ENCODE results near the gene PIM1. TPM values are rescaled to one million over a fixed set of nuclear protein-coding genes. Genes with fewer than 3 reads are reported as not detected.

Gene PIM1
- total and polyA plus RNA-seq, 9 of the 15 experiments (the other 6 are each of a cell fraction or from before 2014, with no cell fraction given): 19.0 to 789 (median 212) TPM

DNA sequence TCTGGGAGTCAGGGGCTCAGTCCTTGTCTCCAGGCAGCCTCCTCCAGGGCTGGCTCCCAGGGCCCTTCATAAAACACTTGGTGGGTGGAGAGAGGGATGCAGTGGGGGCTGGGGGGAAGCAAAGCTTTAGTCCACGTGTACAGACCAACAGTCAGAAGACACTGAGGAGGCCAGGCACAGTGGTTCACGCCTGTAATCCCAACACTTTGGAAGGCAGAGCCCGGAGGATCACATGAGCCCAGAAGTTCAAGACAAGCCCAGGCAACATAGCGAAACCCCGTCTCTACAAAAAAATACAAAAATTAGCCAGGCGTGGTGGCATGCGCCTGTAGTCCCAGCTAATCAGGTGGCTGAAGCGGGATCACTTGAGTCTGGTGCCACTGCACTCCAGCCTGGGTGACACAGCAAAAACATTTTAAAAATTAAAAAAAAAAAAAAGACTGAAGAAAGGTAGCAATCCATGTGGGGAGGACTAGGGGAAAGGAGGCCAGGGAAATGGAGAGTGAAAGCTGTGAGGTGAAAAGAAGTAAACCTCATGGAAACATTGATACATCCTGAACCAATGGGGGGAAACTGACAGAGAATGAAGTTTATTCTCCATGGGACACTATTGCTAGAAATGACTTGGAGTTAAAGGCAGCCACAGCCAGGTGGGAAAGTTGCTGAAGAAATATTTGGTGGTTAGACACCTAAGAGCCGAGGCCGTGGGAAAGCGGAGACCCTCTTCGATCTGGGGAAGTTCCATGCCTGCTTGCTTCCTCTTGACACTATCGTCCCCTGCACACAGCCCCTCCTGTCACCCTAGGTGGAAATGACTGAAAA lies 35.4 kb downstream of the PIM1 start (continued):
- TF ChIP-seq TEAD1 (CRISPR knock-in tag; IDR thresholded peaks at IDR 0.05) (no peak), SREBF1 (IDR thresholded peaks at IDR 0.05; ENCODE audit: borderline replicate concordance, low read depth, low read length) (no peak), POLR2H (tag; IDR thresholded peaks at IDR 0.05; ENCODE audit: low read depth) (no peak), BACH1 (tag; IDR thresholded peaks at IDR 0.05) (peak; percentile 56; the same call in 1 of the 2 replicates), RBFOX2 (IDR thresholded peaks at IDR 0.05; ENCODE audit: low read depth, low read length) (peak; percentile 6; the same call in 1 of the 2 replicates), TOE1 (IDR thresholded peaks at IDR 0.05; ENCODE audit: borderline replicate concordance) (no peak), TOE1 (CRISPR knock-in tag; IDR thresholded peaks at IDR 0.05; ENCODE audit: borderline replicate concordance, low read depth) (no peak), ZNF668 (CRISPR knock-in tag; IDR thresholded peaks at IDR 0.05) (peak; percentile 24; the same call in 1 of the 2 replicates), ZNF589 (CRISPR knock-in tag; IDR thresholded peaks at IDR 0.05; ENCODE audit: low read depth) (peak; percentile 62; the same call in 1 of the 2 replicates), ZNF76 (CRISPR knock-in tag; IDR thresholded peaks at IDR 0.05; ENCODE audit: borderline replicate concordance) (no peak), BHLHE40 (IDR thresholded peaks at IDR 0.05; ENCODE audit: low read length) (0 out of 2 replicates have a peak, but pooled peaks have one; percentile 23), CEBPG (CRISPR knock-in tag; IDR thresholded peaks at IDR 0.05) (no peak), CEBPG (tag; conservative IDR thresholded peaks at IDR 0.05 in 1 of 2, IDR thresholded peaks at IDR 0.05 in 1 of 2) (no peak), RBM39 (optimal IDR thresholded peaks at IDR 0.05; ENCODE audit: low read depth, low read length) (peak; percentile 43)
- TF ChIP-seq, protein P1, sequence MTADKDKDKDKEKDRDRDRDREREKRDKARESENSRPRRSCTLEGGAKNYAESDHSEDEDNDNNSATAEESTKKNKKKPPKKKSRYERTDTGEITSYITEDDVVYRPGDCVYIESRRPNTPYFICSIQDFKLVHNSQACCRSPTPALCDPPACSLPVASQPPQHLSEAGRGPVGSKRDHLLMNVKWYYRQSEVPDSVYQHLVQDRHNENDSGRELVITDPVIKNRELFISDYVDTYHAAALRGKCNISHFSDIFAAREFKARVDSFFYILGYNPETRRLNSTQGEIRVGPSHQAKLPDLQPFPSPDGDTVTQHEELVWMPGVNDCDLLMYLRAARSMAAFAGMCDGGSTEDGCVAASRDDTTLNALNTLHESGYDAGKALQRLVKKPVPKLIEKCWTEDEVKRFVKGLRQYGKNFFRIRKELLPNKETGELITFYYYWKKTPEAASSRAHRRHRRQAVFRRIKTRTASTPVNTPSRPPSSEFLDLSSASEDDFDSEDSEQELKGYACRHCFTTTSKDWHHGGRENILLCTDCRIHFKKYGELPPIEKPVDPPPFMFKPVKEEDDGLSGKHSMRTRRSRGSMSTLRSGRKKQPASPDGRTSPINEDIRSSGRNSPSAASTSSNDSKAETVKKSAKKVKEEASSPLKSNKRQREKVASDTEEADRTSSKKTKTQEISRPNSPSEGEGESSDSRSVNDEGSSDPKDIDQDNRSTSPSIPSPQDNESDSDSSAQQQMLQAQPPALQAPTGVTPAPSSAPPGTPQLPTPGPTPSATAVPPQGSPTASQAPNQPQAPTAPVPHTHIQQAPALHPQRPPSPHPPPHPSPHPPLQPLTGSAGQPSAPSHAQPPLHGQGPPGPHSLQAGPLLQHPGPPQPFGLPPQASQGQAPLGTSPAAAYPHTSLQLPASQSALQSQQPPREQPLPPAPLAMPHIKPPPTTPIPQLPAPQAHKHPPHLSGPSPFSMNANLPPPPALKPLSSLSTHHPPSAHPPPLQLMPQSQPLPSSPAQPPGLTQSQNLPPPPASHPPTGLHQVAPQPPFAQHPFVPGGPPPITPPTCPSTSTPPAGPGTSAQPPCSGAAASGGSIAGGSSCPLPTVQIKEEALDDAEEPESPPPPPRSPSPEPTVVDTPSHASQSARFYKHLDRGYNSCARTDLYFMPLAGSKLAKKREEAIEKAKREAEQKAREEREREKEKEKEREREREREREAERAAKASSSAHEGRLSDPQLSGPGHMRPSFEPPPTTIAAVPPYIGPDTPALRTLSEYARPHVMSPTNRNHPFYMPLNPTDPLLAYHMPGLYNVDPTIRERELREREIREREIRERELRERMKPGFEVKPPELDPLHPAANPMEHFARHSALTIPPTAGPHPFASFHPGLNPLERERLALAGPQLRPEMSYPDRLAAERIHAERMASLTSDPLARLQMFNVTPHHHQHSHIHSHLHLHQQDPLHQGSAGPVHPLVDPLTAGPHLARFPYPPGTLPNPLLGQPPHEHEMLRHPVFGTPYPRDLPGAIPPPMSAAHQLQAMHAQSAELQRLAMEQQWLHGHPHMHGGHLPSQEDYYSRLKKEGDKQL (CRISPR knock-in tag; IDR thresholded peaks at IDR 0.05; ENCODE audit: borderline replicate concordance): no peak
- TF ChIP-seq, protein P2, sequence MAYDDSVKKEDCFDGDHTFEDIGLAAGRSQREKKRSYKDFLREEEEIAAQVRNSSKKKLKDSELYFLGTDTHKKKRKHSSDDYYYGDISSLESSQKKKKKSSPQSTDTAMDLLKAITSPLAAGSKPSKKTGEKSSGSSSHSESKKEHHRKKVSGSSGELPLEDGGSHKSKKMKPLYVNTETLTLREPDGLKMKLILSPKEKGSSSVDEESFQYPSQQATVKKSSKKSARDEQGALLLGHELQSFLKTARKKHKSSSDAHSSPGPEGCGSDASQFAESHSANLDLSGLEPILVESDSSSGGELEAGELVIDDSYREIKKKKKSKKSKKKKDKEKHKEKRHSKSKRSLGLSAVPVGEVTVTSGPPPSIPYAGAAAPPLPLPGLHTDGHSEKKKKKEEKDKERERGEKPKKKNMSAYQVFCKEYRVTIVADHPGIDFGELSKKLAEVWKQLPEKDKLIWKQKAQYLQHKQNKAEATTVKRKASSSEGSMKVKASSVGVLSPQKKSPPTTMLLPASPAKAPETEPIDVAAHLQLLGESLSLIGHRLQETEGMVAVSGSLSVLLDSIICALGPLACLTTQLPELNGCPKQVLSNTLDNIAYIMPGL (CRISPR knock-in tag; IDR thresholded peaks at IDR 0.05): no peak
- TF ChIP-seq, protein P3, sequence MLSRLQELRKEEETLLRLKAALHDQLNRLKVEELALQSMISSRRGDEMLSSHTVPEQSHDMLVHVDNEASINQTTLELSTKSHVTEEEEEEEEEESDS (CRISPR knock-in tag; IDR thresholded peaks at IDR 0.05): no peak
- TF ChIP-seq, protein P4, sequence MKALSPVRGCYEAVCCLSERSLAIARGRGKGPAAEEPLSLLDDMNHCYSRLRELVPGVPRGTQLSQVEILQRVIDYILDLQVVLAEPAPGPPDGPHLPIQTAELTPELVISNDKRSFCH (CRISPR knock-in tag; IDR thresholded peaks at IDR 0.05): no peak
- TF ChIP-seq, protein P4 (tag; IDR thresholded peaks at IDR 0.05): no peak
